Activated naive CD4-positive, alpha-beta T cell treated with anti-CD3 and anti-CD28 coated beads for 36 hours (primary cell): ENCODE data around the gene PAOX. TPM values are rescaled to one million over a fixed set of nuclear protein-coding genes. Genes with fewer than 3 reads are reported as not detected.
"Not testable (repeated sequence)": the region's sequence is repeated elsewhere in the genome, so short reads cannot be mapped to it uniquely, and the experiment has no call there.

Source experiments
- CTCF ChIA-PET: fragments of 350-600 bp; sonication (Branson Sonifier 250); formaldehyde crosslinking; loops from one replicate; lab custom pipeline; 2021; ENCODE audit warnings: antibody characterized with exemption; lab: Charles Lee
- DNase-seq: peaks from one replicate; pipeline ENCODE4 v3.0.0-alpha.2; 2020
- H3K27ac Mint-ChIP-seq: one replicate; pipeline ENCODE4 v1.8.0; 2021; ENCODE audit warnings: mild to moderate bottlenecking, mixed read lengths
- H3K27me3 Mint-ChIP-seq: one replicate; pipeline ENCODE4 v1.8.0; 2021; ENCODE audit warnings: low read depth, mixed read lengths
- H3K36me3 Mint-ChIP-seq: one replicate; pipeline ENCODE4 v1.8.0; 2021; ENCODE audit warnings: low read depth, mixed read lengths
- H3K4me1 Mint-ChIP-seq: one replicate; pipeline ENCODE4 v1.8.0; 2021; ENCODE audit warnings: low read depth, mixed read lengths
- H3K4me3 Mint-ChIP-seq: one replicate; pipeline ENCODE4 v1.8.0; 2021; ENCODE audit warnings: mild to moderate bottlenecking, moderate library complexity, mixed read lengths
- H3K9me3 Mint-ChIP-seq: one replicate; pipeline ENCODE4 v1.8.0; 2021; ENCODE audit warnings: mixed read lengths
- intact Hi-C: fragments of 100-400 bp; cut with micrococcal nuclease; formaldehyde crosslinking; loops from one replicate; pipeline ENCODE4 v1.15.1; 2023
- total RNA-seq, 2 experiments: library from RNA; stranded (reverse); gene quantifications; one replicate each; pipeline ENCODE4 v1.2.3, GENCODE V29; 2021

The PAOX gene
- total RNA-seq, 2 experiments from 2014 or later = 4.4 to 5.0 TPM

GRCh38 chr10:133405844-133406527 lies 26.9 kb downstream of the PAOX start:
- Mint-ChIP-seq H3K4me3 (no peak overlapping the region), H3K27me3 (no peaks in the 10 kb centered on the region), H3K4me1 (peaks cover 44% of the 10 kb centered on the region), H3K27ac (no peak overlapping the region), H3K9me3 (peaks cover 11% of the 10 kb centered on the region), H3K36me3 (peaks cover 72% of the 10 kb centered on the region)
- intact Hi-C loops = no loop called here
- no peak for DNase-seq
- CTCF ChIA-PET = no interaction called here

- Mint-ChIP-seq H3K9me3 (peaks cover 38% of the 10 kb centered on the region), H3K36me3 (peaks cover 82% of the 10 kb centered on the region), H3K27ac (no peak overlapping the region), H3K27me3 (no peaks in the 10 kb centered on the region), H3K4me3 (no peak overlapping the region), H3K4me1 (peaks cover 16% of the 10 kb centered on the region)
- intact Hi-C loops = no loop called here
- CTCF ChIA-PET = interaction anchor here (0.7 to 1.3 kb wide), 2 partner anchors 10 to 193 kb away, joined by 3 to 4 read pairs; no protein-coding TSS in a partner anchor
- no peak for DNase-seq
Observed at GRCh38 chr10:133411523-133412380, 32.7 kb downstream of the PAOX start.

- peaks cover 38% of the 10 kb centered on the region for H3K9me3 Mint-ChIP-seq
- H3K27ac Mint-ChIP-seq = no peak overlapping the region
- no peaks in the 10 kb centered on the region for H3K27me3 Mint-ChIP-seq
- H3K4me1 Mint-ChIP-seq = peaks cover 11% of the 10 kb centered on the region
- CTCF ChIA-PET = interaction anchor here (0.7 to 1.3 kb wide), 2 partner anchors 9 to 192 kb away, joined by 3 to 4 read pairs; no protein-coding TSS in a partner anchor
- H3K36me3 Mint-ChIP-seq = peaks cover 76% of the 10 kb centered on the region
- no peak overlapping the region for H3K4me3 Mint-ChIP-seq
- no peak for DNase-seq
- intact Hi-C loops = no loop called here
Observed at GRCh38 chr10:133412381-133412711, 33.3 kb downstream of the PAOX start.

GRCh38 chr10:133414401-133414800 lies 35.3 kb downstream of the PAOX start:
- intact Hi-C loops, H3K27me3 Mint-ChIP-seq, H3K27ac Mint-ChIP-seq, DNase-seq, H3K4me1 Mint-ChIP-seq, CTCF ChIA-PET, H3K4me3 Mint-ChIP-seq: not testable (repeated sequence)
- peaks cover 63% of the 10 kb centered on the region for H3K36me3 Mint-ChIP-seq
- H3K9me3 Mint-ChIP-seq = peaks cover 31% of the 10 kb centered on the region

GRCh38 chr10:133415752-133416151 lies 36.7 kb downstream of the PAOX start:
- no peaks in the 10 kb centered on the region for H3K4me1 Mint-ChIP-seq
- H3K4me3 Mint-ChIP-seq = no peak overlapping the region
- intact Hi-C loops = no loop called here
- no peaks in the 10 kb centered on the region for H3K27me3 Mint-ChIP-seq
- DNase-seq = no peak
- H3K27ac Mint-ChIP-seq = no peak overlapping the region
- CTCF ChIA-PET = interaction anchor here (1.1 kb wide), 1 partner anchor 22 kb away, joined by 3 read pairs; no protein-coding TSS in a partner anchor
- peaks cover 29% of the 10 kb centered on the region for H3K9me3 Mint-ChIP-seq
- peaks cover 52% of the 10 kb centered on the region for H3K36me3 Mint-ChIP-seq

GRCh38 chr10:133418289-133418993 lies 39.4 kb downstream of the PAOX start:
- peaks cover 2% of the 10 kb centered on the region for H3K4me1 Mint-ChIP-seq
- intact Hi-C loops = no loop called here
- no peak for DNase-seq
- H3K27me3 Mint-ChIP-seq = no peaks in the 10 kb centered on the region
- no peak overlapping the region for H3K4me3 Mint-ChIP-seq
- peaks cover 28% of the 10 kb centered on the region for H3K36me3 Mint-ChIP-seq
- H3K27ac Mint-ChIP-seq = no peak overlapping the region
- CTCF ChIA-PET = no interaction called here
- H3K9me3 Mint-ChIP-seq = peaks cover 9% of the 10 kb centered on the region

GRCh38 chr10:133419211-133419950 lies 40.3 kb downstream of the PAOX start:
- H3K36me3 Mint-ChIP-seq = peaks cover 24% of the 10 kb centered on the region
- CTCF ChIA-PET = interaction anchor here (1.0 to 1.5 kb wide), 2 partner anchors 90 to 112 kb away, joined by 3 to 4 read pairs; no protein-coding TSS in a partner anchor
- no peaks in the 10 kb centered on the region for H3K27me3 Mint-ChIP-seq
- H3K27ac Mint-ChIP-seq = no peak overlapping the region
- peaks cover 7% of the 10 kb centered on the region for H3K9me3 Mint-ChIP-seq
- no peak for DNase-seq
- H3K4me1 Mint-ChIP-seq = peaks cover 2% of the 10 kb centered on the region
- intact Hi-C loops = no loop called here
- H3K4me3 Mint-ChIP-seq = no peak overlapping the region

GRCh38 chr10:133420028-133420427 lies 41.0 kb downstream of the PAOX start:
- H3K4me3 Mint-ChIP-seq = no peak overlapping the region
- H3K36me3 Mint-ChIP-seq = peaks cover 19% of the 10 kb centered on the region
- H3K27me3 Mint-ChIP-seq = no peaks in the 10 kb centered on the region
- H3K27ac Mint-ChIP-seq = no peak overlapping the region
- CTCF ChIA-PET = interaction anchor here (1.0 to 1.5 kb wide), 2 partner anchors 90 to 113 kb away, joined by 3 to 4 read pairs; no protein-coding TSS in a partner anchor
- H3K9me3 Mint-ChIP-seq = peaks cover 7% of the 10 kb centered on the region
- intact Hi-C loops = no loop called here
- H3K4me1 Mint-ChIP-seq = peaks cover 2% of the 10 kb centered on the region
- DNase-seq = no peak

GRCh38 chr10:133420579-133420978 lies 41.5 kb downstream of the PAOX start:
- no peak for DNase-seq
- no peak overlapping the region for H3K27ac Mint-ChIP-seq
- intact Hi-C loops = no loop called here
- CTCF ChIA-PET = interaction anchor here (1.0 kb wide), 1 partner anchor 113 kb away, joined by 3 read pairs; no protein-coding TSS in a partner anchor
- peaks cover 2% of the 10 kb centered on the region for H3K4me1 Mint-ChIP-seq
- H3K36me3 Mint-ChIP-seq = peaks cover 13% of the 10 kb centered on the region
- H3K27me3 Mint-ChIP-seq = no peaks in the 10 kb centered on the region
- no peak overlapping the region for H3K4me3 Mint-ChIP-seq
- H3K9me3 Mint-ChIP-seq = peaks cover 3% of the 10 kb centered on the region

GRCh38 chr10:133421336-133422222 lies 42.5 kb downstream of the PAOX start:
- peaks cover 8% of the 10 kb centered on the region for H3K36me3 Mint-ChIP-seq
- no peak overlapping the region for H3K4me3 Mint-ChIP-seq
- no peak overlapping the region for H3K27ac Mint-ChIP-seq
- CTCF ChIA-PET = interaction anchor here (0.7 to 1.0 kb wide), 3 partner anchors 10 to 92 kb away, joined by 3 to 5 read pairs (median 4); no protein-coding TSS in a partner anchor
- H3K9me3 Mint-ChIP-seq = no peaks in the 10 kb centered on the region
- DNase-seq = no peak
- H3K4me1 Mint-ChIP-seq = peaks cover 2% of the 10 kb centered on the region
- H3K27me3 Mint-ChIP-seq = no peaks in the 10 kb centered on the region
- intact Hi-C loops = no loop called here
